ENCODE measurements around the gene GAS2L1.
"Not testable (repeated sequence)": the region's sequence is repeated elsewhere in the genome, so short reads cannot be mapped to it uniquely, and the experiment has no call there.

GRCh38 chr22:29344889-29345288 lies 38.4 kb downstream of the GAS2L1 start:
- not testable (repeated sequence) for TF ChIP-seq POLR2AphosphoS5 (IDR thresholded peaks at IDR 0.05; ENCODE audit: low read depth); CTCF (IDR thresholded peaks at IDR 0.05; ENCODE audit: insufficient read depth, low read length); REST (IDR thresholded peaks at IDR 0.05; ENCODE audit: insufficient replicate concordance, low read depth)

Data from HL-60 (cell line).